ENCODE measurements around the gene FAAP20.

- TF ChIP-seq EZH2 (IDR thresholded peaks at IDR 0.05; ENCODE audit: low read length, unreplicated experiment) (no peak), CTCF (conservative IDR thresholded peaks at IDR 0.05; ENCODE audit: low read depth, low read length) (peak; percentile 35; the same call in 1 of the 2 replicates), EZH2phosphoT487 (IDR thresholded peaks at IDR 0.05; ENCODE audit: borderline replicate concordance, low read length) (no peak)
These were observed 31.4 kb downstream of the FAAP20 start for GRCh38 chr1:2163205-2163604.

All from PC-3 (cell line).